GM12891 (cell line): ENCODE measurements around the gene RNASEH2C.

Source experiments
- POLR2A ChIP-seq: IDR thresholded peaks from 2 replicates; pipeline ENCODE4 v1.6.1; 2011; ENCODE audit warnings: low read depth, low read length, control low read depth
- POLR2AphosphoS5 ChIP-seq: IDR thresholded peaks from 2 replicates; pipeline ENCODE4 v1.6.1; 2011; ENCODE audit warnings: low read depth, low read length, control low read depth

- TF ChIP-seq POLR2A, result no peak
- no peak for TF ChIP-seq POLR2AphosphoS5
These were observed 16.2 kb upstream of the RNASEH2C start for GRCh38 chr11:65736810-65737209.
